GM19099 (cell line): ENCODE measurements around the gene FAM199X.

Source experiments
- POLR2A ChIP-seq: IDR thresholded peaks from 3 replicates; pipeline ENCODE4 v1.6.1; 2011; ENCODE audit warnings: low read depth; ENCODE audit not compliant: insufficient read length; ENCODE audit errors: extremely low read depth

The FAM199X gene

GRCh38 chrX:104165894-104166734 lies at the start of gene FAM199X:
Gene FAM199X (plus strand): TSS chrX:104166453. CDS start chrX:104166786, 333 bp downstream.
- TF ChIP-seq POLR2A: peak; percentile 69

GRCh38 chrX:104117759-104118158 lies 48.5 kb upstream of the FAM199X start:
- no peak for TF ChIP-seq POLR2A

GRCh38 chrX:104118765-104119164 lies 47.5 kb upstream of the FAM199X start:
- TF ChIP-seq POLR2A: no peak

GRCh38 chrX:104122829-104123228 lies 43.4 kb upstream of the FAM199X start:
- TF ChIP-seq POLR2A: no peak

GRCh38 chrX:104126856-104127255 lies 39.4 kb upstream of the FAM199X start:
- TF ChIP-seq POLR2A: no peak

GRCh38 chrX:104130808-104131207 lies 35.4 kb upstream of the FAM199X start:
- no peak for TF ChIP-seq POLR2A

GRCh38 chrX:104134583-104135261 lies 31.5 kb upstream of the FAM199X start:
- no peak for TF ChIP-seq POLR2A

GRCh38 chrX:104135677-104136076 lies 30.6 kb upstream of the FAM199X start:
- TF ChIP-seq POLR2A: no peak

- no peak for TF ChIP-seq POLR2A
Measured at GRCh38 chrX:104136241-104137019, 29.8 kb upstream of the FAM199X start.

GRCh38 chrX:104137496-104137895 lies 28.8 kb upstream of the FAM199X start:
- no peak for TF ChIP-seq POLR2A

GRCh38 chrX:104141087-104141760 lies 25.0 kb upstream of the FAM199X start:
- no peak for TF ChIP-seq POLR2A

GRCh38 chrX:104151037-104151436 lies 15.2 kb upstream of the FAM199X start:
- TF ChIP-seq POLR2A: no peak

- peak; percentile 59 for TF ChIP-seq POLR2A
Measured at GRCh38 chrX:104156630-104157529, 9.4 kb upstream of the FAM199X start, which contains the start of gene SLC25A53. Gene SLC25A53 (minus strand): TSS chrX:104157009. CDS start chrX:104105257, 51,752 bp downstream.
